Measurements from ENCODE around the gene CUL7. TPM values are rescaled to one million over a fixed set of nuclear protein-coding genes. Genes with fewer than 3 reads are reported as not detected.

CUL7 gene
- total RNA-seq, 2 donors from 2014 or later = 8.3 to 9.8 TPM

GRCh38 chr6:43026365-43026764 is 27.3 kb downstream of the CUL7 start:
- Mint-ChIP-seq H3K9me3 (no peaks in the 10 kb centered on the region), H3K4me1 (ENCODE audit: low read depth in 2 of 2) (peaks cover 17 to 20% of the 10 kb centered on the region in 2 donors), H3K4me3 (no peak overlapping the region), H3K27ac (no peak overlapping the region), H3K27me3 (no peaks in the 10 kb centered on the region), H3K36me3 (peaks cover 27% of the 10 kb centered on the region)
- DNase-seq (ENCODE audit: low spot score) (no peak), ATAC-seq (no peak)

GRCh38 chr6:43024436-43024835 is 29.2 kb downstream of the CUL7 start:
- no peak for ATAC-seq
- H3K36me3 Mint-ChIP-seq = peaks cover 28% of the 10 kb centered on the region

GRCh38 chr6:43021270-43022047 is 32.2 kb downstream of the CUL7 start, which contains the start of gene RRP36:
RRP36 (plus strand) TSS chr6:43021623; CDS start chr6:43021655, 32 bp downstream.
- Mint-ChIP-seq H3K27ac (peak within 1 kb of the TSS; percentile 70 to 83), H3K4me1 (ENCODE audit: low read depth in 2 of 2) (peaks cover 17 to 28% of the 10 kb centered on the region in 2 donors), H3K4me3 (peak within 1 kb of the TSS; percentile 91), H3K27me3 (no peaks in the 10 kb centered on the region), H3K9me3 (no peaks in the 10 kb centered on the region), H3K36me3 (peaks cover 22% of the 10 kb centered on the region)
- DNase-seq (ENCODE audit: low spot score) (peak; percentile 83), ATAC-seq (peak; percentile 91 to 93)

More at GRCh38 chr6:43024436-43024835, 29.2 kb downstream of the CUL7 start:
- H3K9me3 Mint-ChIP-seq = no peaks in the 10 kb centered on the region
- peak overlapping the region; percentile 10 for H3K4me3 Mint-ChIP-seq
- H3K27ac Mint-ChIP-seq = peak overlapping the region; percentile 4 to 11
- peaks cover 17 to 20% of the 10 kb centered on the region in 2 donors for H3K4me1 Mint-ChIP-seq (ENCODE audit: low read depth in 2 of 2)
- no peak for DNase-seq (ENCODE audit: low spot score)
- H3K27me3 Mint-ChIP-seq = no peaks in the 10 kb centered on the region

- Mint-ChIP-seq H3K27ac (peak overlapping the region; percentile 70 to 83), H3K4me3 (peak overlapping the region; percentile 91), H3K27me3 (no peaks in the 10 kb centered on the region), H3K4me1 (ENCODE audit: low read depth in 2 of 2) (peaks cover 22 to 31% of the 10 kb centered on the region in 2 donors), H3K36me3 (peaks cover 19% of the 10 kb centered on the region), H3K9me3 (no peaks in the 10 kb centered on the region)
- DNase-seq (ENCODE audit: low spot score) (no peak), ATAC-seq (no peak)
These were observed 32.8 kb downstream of the CUL7 start for GRCh38 chr6:43020847-43021246.

GRCh38 chr6:43020052-43020705 is 33.5 kb downstream of the CUL7 start:
- peaks cover 17% of the 10 kb centered on the region for H3K36me3 Mint-ChIP-seq
- H3K27me3 Mint-ChIP-seq = no peaks in the 10 kb centered on the region
- peak overlapping the region; percentile 40 to 42 for H3K27ac Mint-ChIP-seq
- no peaks in the 10 kb centered on the region for H3K9me3 Mint-ChIP-seq
- H3K4me1 Mint-ChIP-seq (ENCODE audit: low read depth in 2 of 2) = peaks cover 23 to 32% of the 10 kb centered on the region in 2 donors
- peak overlapping the region; percentile 54 for H3K4me3 Mint-ChIP-seq
- ATAC-seq = no peak
- no peak for DNase-seq (ENCODE audit: low spot score)

- Mint-ChIP-seq H3K36me3 (peaks cover 8% of the 10 kb centered on the region), H3K4me1 (ENCODE audit: low read depth in 2 of 2) (peaks cover 23 to 33% of the 10 kb centered on the region in 2 donors), H3K4me3 (peak overlapping the region; percentile 5), H3K27ac (no peak overlapping the region), H3K9me3 (no peaks in the 10 kb centered on the region), H3K27me3 (no peaks in the 10 kb centered on the region)
- ATAC-seq (no peak), DNase-seq (ENCODE audit: low spot score) (no peak)
These were observed 34.5 kb downstream of the CUL7 start for GRCh38 chr6:43019152-43019551.

- no peak overlapping the region for H3K27ac Mint-ChIP-seq
- peaks cover 37 to 50% of the 10 kb centered on the region in 2 donors for H3K4me1 Mint-ChIP-seq (ENCODE audit: low read depth in 2 of 2)
- H3K36me3 Mint-ChIP-seq = peaks cover 6% of the 10 kb centered on the region
- H3K9me3 Mint-ChIP-seq = no peaks in the 10 kb centered on the region
- H3K27me3 Mint-ChIP-seq = no peaks in the 10 kb centered on the region
- ATAC-seq (no peak), DNase-seq (ENCODE audit: low spot score) (no peak)
- H3K4me3 Mint-ChIP-seq = no peak overlapping the region
These were observed 36.7 kb downstream of the CUL7 start for GRCh38 chr6:43016943-43017334.

- Mint-ChIP-seq H3K36me3 (peaks cover 6% of the 10 kb centered on the region), H3K27me3 (no peaks in the 10 kb centered on the region), H3K4me1 (ENCODE audit: low read depth in 2 of 2) (peaks cover 43 to 52% of the 10 kb centered on the region in 2 donors), H3K27ac (peak overlapping the region; percentile 26 to 76), H3K4me3 (peak overlapping the region; percentile 51), H3K9me3 (no peaks in the 10 kb centered on the region)
- ATAC-seq = no peak
- no peak for DNase-seq (ENCODE audit: low spot score)
These were observed 37.3 kb downstream of the CUL7 start for GRCh38 chr6:43016176-43016942.

- Mint-ChIP-seq H3K4me3 (peak overlapping the region; percentile 92), H3K9me3 (no peaks in the 10 kb centered on the region), H3K36me3 (peaks cover 5% of the 10 kb centered on the region), H3K27ac (peak overlapping the region; percentile 94 to 95), H3K27me3 (no peaks in the 10 kb centered on the region), H3K4me1 (ENCODE audit: low read depth in 2 of 2) (peaks cover 43 to 56% of the 10 kb centered on the region in 2 donors)
- ATAC-seq = no peak
- no peak for DNase-seq (ENCODE audit: low spot score)
These were observed 39.2 kb downstream of the CUL7 start for GRCh38 chr6:43014434-43014909.

- H3K4me3 Mint-ChIP-seq = peak within 1 kb of the TSS; percentile 92
- H3K9me3 Mint-ChIP-seq = no peaks in the 10 kb centered on the region
- DNase-seq (ENCODE audit: low spot score) (peak; percentile 99), ATAC-seq (peak; percentile 98 to 99)
- no peaks in the 10 kb centered on the region for H3K27me3 Mint-ChIP-seq
- H3K36me3 Mint-ChIP-seq = peaks cover under 1% of the 10 kb centered on the region
- H3K27ac Mint-ChIP-seq = peak within 1 kb of the TSS; percentile 94 to 95
- peaks cover 43 to 53% of the 10 kb centered on the region in 2 donors for H3K4me1 Mint-ChIP-seq (ENCODE audit: low read depth in 2 of 2)
These were observed 39.7 kb downstream of the CUL7 start, which contains the start of the genes KLHDC3 and MEA1 for GRCh38 chr6:43013843-43014433. KLHDC3 (plus strand) TSS chr6:43014249; CDS start chr6:43017193, 2,944 bp downstream. MEA1 (minus strand) TSS chr6:43013946; CDS start chr6:43013813, 133 bp downstream.

- ATAC-seq = no peak
- no peak for DNase-seq (ENCODE audit: low spot score)
- peak overlapping the region; percentile 92 for H3K4me3 Mint-ChIP-seq
- H3K27me3 Mint-ChIP-seq = no peaks in the 10 kb centered on the region
- peaks cover 43 to 53% of the 10 kb centered on the region in 2 donors for H3K4me1 Mint-ChIP-seq (ENCODE audit: low read depth in 2 of 2)
- peak overlapping the region; percentile 94 to 95 for H3K27ac Mint-ChIP-seq
- H3K36me3 Mint-ChIP-seq = no peaks in the 10 kb centered on the region
- H3K9me3 Mint-ChIP-seq = no peaks in the 10 kb centered on the region
These were observed 40.4 kb downstream of the CUL7 start for GRCh38 chr6:43013097-43013842.

- DNase-seq (ENCODE audit: low spot score) (no peak), ATAC-seq (no peak)
- Mint-ChIP-seq H3K9me3 (no peaks in the 10 kb centered on the region), H3K36me3 (no peaks in the 10 kb centered on the region), H3K4me1 (ENCODE audit: low read depth in 2 of 2) (peaks cover 43 to 46% of the 10 kb centered on the region in 2 donors), H3K27ac (peak overlapping the region; percentile 94 to 95), H3K4me3 (peak overlapping the region; percentile 92), H3K27me3 (no peaks in the 10 kb centered on the region)
These were observed 41.3 kb downstream of the CUL7 start for GRCh38 chr6:43012364-43012763.

Data from natural killer cell treated with Interleukin-12 subunit alpha and Interleukin-12 subunit beta and Interleukin-15 and Interleukin-18, amount 100 ng/mL, for 72 hours (primary cell).